H9 (cell line): ENCODE results near the gene TK2. TPM values are rescaled to one million over a fixed set of nuclear protein-coding genes. Genes with fewer than 3 reads are reported as not detected.
A peak's percentile ranks its signal among the peaks of the same experiment; 100 is the strongest.

Experiments used
- DNase-seq: peaks from one replicate; pipeline ENCODE4 v3.0.0-alpha.2; 2017
- H2AFZ ChIP-seq: one replicate; pipeline ENCODE4 v1.6.1; 2013; ENCODE audit warnings: mild to moderate bottlenecking, low read length, control low read depth, moderate library complexity
- H2AK5ac ChIP-seq: 2 replicates; pipeline ENCODE4 v1.6.1; 2013; ENCODE audit warnings: low read length, control low read depth, mixed read lengths; ENCODE audit not compliant: insufficient read length
- H2BK120ac ChIP-seq: one replicate; pipeline ENCODE4 v1.6.1; 2013; ENCODE audit warnings: low read depth, mild to moderate bottlenecking, low read length, control low read depth, inconsistent platforms; ENCODE audit not compliant: poor library complexity, severe bottlenecking
- H2BK12ac ChIP-seq: 2 replicates; pipeline ENCODE4 v1.6.1; 2013; ENCODE audit warnings: low read length, control low read depth, mixed read lengths, low read depth; ENCODE audit not compliant: insufficient read length
- H2BK15ac ChIP-seq: 2 replicates; pipeline ENCODE4 v1.6.1; 2013; ENCODE audit warnings: low read depth, low read length, control low read depth
- H2BK20ac ChIP-seq: one replicate; pipeline ENCODE4 v1.6.1; 2013; ENCODE audit warnings: low read depth, mild to moderate bottlenecking, low read length, control low read depth, inconsistent platforms; ENCODE audit not compliant: poor library complexity, severe bottlenecking
- H2BK5ac ChIP-seq: 2 replicates; pipeline ENCODE4 v1.6.1; 2013; ENCODE audit warnings: low read length, control low read depth, mixed read lengths; ENCODE audit not compliant: insufficient read length
- H3K14ac ChIP-seq: 2 replicates; pipeline ENCODE4 v1.6.1; 2013; ENCODE audit warnings: low read length, control low read depth; ENCODE audit not compliant: insufficient read depth
- H3K18ac ChIP-seq: 2 replicates; pipeline ENCODE4 v1.6.1; 2013; ENCODE audit warnings: low read depth, mild to moderate bottlenecking, mixed read lengths, low read length, control low read depth; ENCODE audit not compliant: insufficient read length
- H3K23ac ChIP-seq: 2 replicates; pipeline ENCODE4 v1.6.1; 2013; ENCODE audit warnings: low read length, control low read depth, mixed read lengths, low read depth; ENCODE audit not compliant: insufficient read length
- H3K23me2 ChIP-seq: 2 replicates; pipeline ENCODE4 v1.6.1; 2013; ENCODE audit warnings: low read depth, mild to moderate bottlenecking, mixed read lengths, low read length, control low read depth; ENCODE audit not compliant: insufficient read length, poor library complexity, severe bottlenecking
- H3K27ac ChIP-seq: 2 replicates; pipeline ENCODE4 v1.5.1; 2013; ENCODE audit warnings: low read length, control low read depth, mixed read lengths, low read depth; ENCODE audit not compliant: insufficient read length
- H3K27me3 ChIP-seq: 2 replicates; pipeline ENCODE4 v1.6.1; 2013; ENCODE audit warnings: low read length, control low read depth, inconsistent platforms; ENCODE audit not compliant: insufficient read depth
- H3K4ac ChIP-seq: 2 replicates; pipeline ENCODE4 v1.6.1; 2013; ENCODE audit warnings: low read depth, mild to moderate bottlenecking, control low read depth, inconsistent platforms, low read length, moderate library complexity
- H3K4me1 ChIP-seq: 2 replicates; pipeline ENCODE4 v1.6.1; 2013; ENCODE audit warnings: low read length, control low read depth, inconsistent platforms; ENCODE audit not compliant: insufficient read depth
- H3K4me2 ChIP-seq: 2 replicates; pipeline ENCODE4 v1.6.1; 2013; ENCODE audit warnings: low read length, control low read depth, mixed read lengths; ENCODE audit not compliant: insufficient read length, insufficient read depth
- H3K56ac ChIP-seq: 2 replicates; pipeline ENCODE4 v1.6.1; 2013; ENCODE audit warnings: low read depth, mild to moderate bottlenecking, mixed read lengths, low read length, control low read depth; ENCODE audit not compliant: insufficient read length
- H3K79me1 ChIP-seq: 2 replicates; pipeline ENCODE4 v1.6.1; 2013; ENCODE audit warnings: low read depth, mild to moderate bottlenecking, moderate library complexity, low read length, control low read depth, inconsistent platforms; ENCODE audit not compliant: insufficient read depth, poor library complexity, severe bottlenecking
- H3K79me2 ChIP-seq: 2 replicates; pipeline ENCODE4 v1.6.1; 2013; ENCODE audit warnings: low read length, control low read depth, inconsistent platforms; ENCODE audit not compliant: insufficient read depth
- H3K9ac ChIP-seq: 2 replicates; pipeline ENCODE4 v1.6.1; 2013; ENCODE audit warnings: low read length, control low read depth, mixed read lengths; ENCODE audit not compliant: insufficient read length; ENCODE audit errors: extremely low read depth
- H3K9me3 ChIP-seq: one replicate; pipeline ENCODE4 v1.6.1; 2013; ENCODE audit warnings: low read depth, low read length, inconsistent platforms; ENCODE audit not compliant: control insufficient read depth
- H3T11ph ChIP-seq: one replicate; pipeline ENCODE4 v1.6.1; 2013; ENCODE audit warnings: mild to moderate bottlenecking, low read length, control low read depth, inconsistent platforms
- H4K20me1 ChIP-seq: one replicate; pipeline ENCODE4 v1.6.1; 2013; ENCODE audit not compliant: control insufficient read depth, insufficient read length, insufficient read depth
- H4K5ac ChIP-seq: 2 replicates; pipeline ENCODE4 v1.6.1; 2013; ENCODE audit warnings: low read depth, mild to moderate bottlenecking, mixed read lengths, low read length, control low read depth; ENCODE audit not compliant: insufficient read length
- H4K8ac ChIP-seq: replicated peaks from 2 replicates; pipeline ENCODE4 v1.6.1; 2013; ENCODE audit warnings: low read length, control low read depth, mixed read lengths, low read depth; ENCODE audit not compliant: insufficient read length
- H4K91ac ChIP-seq: 2 replicates; pipeline ENCODE4 v1.6.1; 2013; ENCODE audit warnings: low read depth, mild to moderate bottlenecking, moderate library complexity, mixed read lengths, low read length, control low read depth; ENCODE audit not compliant: insufficient read length
- H3K27ac Mint-ChIP-seq, 3 experiments: 2 replicates in 2 of 3; 3 replicates in 1 of 3; pipeline ENCODE4 v1.8.0; 2020 to 2021; ENCODE audit warnings: mixed read lengths in 3 of 3, mild to moderate bottlenecking in 1 of 3, moderate library complexity in 1 of 3
- H3K27me3 Mint-ChIP-seq: 2 replicates; pipeline ENCODE4 v1.8.0; 2021; ENCODE audit warnings: low read depth, mild to moderate bottlenecking, moderate library complexity, mixed read lengths
- H3K36me3 Mint-ChIP-seq, 3 experiments: 2 replicates in 2 of 3; 3 replicates in 1 of 3; pipeline ENCODE4 v1.8.0; 2020 to 2021; ENCODE audit warnings: low read depth in 3 of 3, mixed read lengths in 3 of 3; ENCODE audit not compliant: insufficient read depth in 1 of 3
- H3K4me1 Mint-ChIP-seq, 2 experiments: 2 replicates each; pipeline ENCODE4 v1.8.0; 2020; ENCODE audit warnings: mixed read lengths in 2 of 2
- H3K4me3 Mint-ChIP-seq, 2 experiments: 2 replicates in 1 of 2; 3 replicates in 1 of 2; pipeline ENCODE4 v1.8.0; 2020 to 2021; ENCODE audit warnings: mild to moderate bottlenecking in 2 of 2, mixed read lengths in 2 of 2, moderate library complexity in 1 of 2
- H3K9me3 Mint-ChIP-seq, 2 experiments: 2 replicates in 1 of 2; 3 replicates in 1 of 2; pipeline ENCODE4 v1.8.0; 2020; ENCODE audit warnings: mild to moderate bottlenecking in 2 of 2, mixed read lengths in 2 of 2, moderate library complexity in 1 of 2
- CTCF ChIP-seq: fragments of 200-600 bp; sonication (generic); conservative IDR thresholded peaks from 3 replicates; pipeline ENCODE4 v1.8.0; 2021; ENCODE audit warnings: antibody characterized with exemption, mild to moderate bottlenecking
- WGBS: extraction: QIAGEN DNeasy Blood & Tissue Kit; methylation state at CpG from one replicate; pipeline ENCODE4 v1.1.7; 2013; ENCODE audit warnings: missing lambda C conversion rate, low lambda C conversion rate, mixed read lengths; ENCODE audit not compliant: insufficient read length; ENCODE audit errors: extremely low coverage; 5-methylcytosine and 5-hydroxymethylcytosine counted together
- total RNA-seq: library from RNA; stranded (reverse); gene quantifications from 2 replicates; pipeline ENCODE4 v1.2.1, GENCODE V29; 2021

The TK2 gene
- total RNA-seq, 1 experiment from 2014 or later = 5.2 TPM

- Histone ChIP-seq H3K56ac (no peak overlapping the region), H3T11ph (no peak overlapping the region), H2BK12ac (no peak overlapping the region), H3K23me2 (peaks cover 12% of the 10 kb centered on the region), H3K79me1 (no peaks in the 10 kb centered on the region), H3K4me1 (no peaks in the 10 kb centered on the region), H3K27ac (no peak overlapping the region), H2BK5ac (no peak overlapping the region), H3K4ac (no peak overlapping the region), H2BK20ac (no peak overlapping the region), H2BK120ac (no peak overlapping the region), H3K9ac (no peak overlapping the region), H4K8ac (no peak overlapping the region), H4K5ac (no peak overlapping the region), H3K27me3 (no peaks in the 10 kb centered on the region; the same call in 1 of the 2 replicates), H3K9me3 (no peaks in the 10 kb centered on the region), H2AFZ (no peak overlapping the region), H3K79me2 (no peaks in the 10 kb centered on the region), H3K23ac (no peak overlapping the region), H4K20me1 (no peaks in the 10 kb centered on the region), H3K4me2 (peak overlapping the region; percentile 69), H2BK15ac (no peak overlapping the region), H4K91ac (no peak overlapping the region), H3K14ac (no peak overlapping the region), H2AK5ac (no peak overlapping the region), H3K18ac (no peak overlapping the region)
- no CpG with 5 or more reads among the region's 6 CpGs for WGBS
- H3K9me3 Mint-ChIP-seq = peaks cover 3 to 5% of the 10 kb centered on the region in 2 experiments; a peak in 2 of 5 replicates
- peaks cover 2 to 13% (median 4%) of the 10 kb centered on the region in 3 experiments; a peak in 5 of 7 replicates for H3K36me3 Mint-ChIP-seq
- H3K4me1 Mint-ChIP-seq = peaks cover 13 to 19% of the 10 kb centered on the region in 2 experiments
- peak; percentile 55 for TF ChIP-seq CTCF
- H3K27ac Mint-ChIP-seq = no peak overlapping the region
- peak overlapping the region in 1 of 2 experiments; percentile 33; a peak in 3 of 5 replicates for H3K4me3 Mint-ChIP-seq
- H3K27me3 Mint-ChIP-seq = peaks cover 19% of the 10 kb centered on the region
- DNase-seq = peak; percentile 71
Measured at GRCh38 chr16:66551348-66551759, 1.4 kb upstream of the TK2 start.
